K562 (cell line): ENCODE results near the gene FSCN2. TPM values are rescaled to one million over a fixed set of nuclear protein-coding genes. Genes with fewer than 3 reads are reported as not detected.

ENCODE experiments used
- ATAC-seq: fragments of 200-7000 bp; cut with Tn5 transposase; 3 replicates; pipeline ENCODE4 v1.9.1; 2020; ENCODE audit warnings: moderate library complexity
- BruUV-seq: library from RNA; stranded (reverse); fragments of 400-500 nt; replicated peaks from 2 replicates; lab custom pipeline; 2021; lab: Mats Ljungman, UMichigan
- CTCF ChIA-PET: fragments of 300-600 bp; formaldehyde crosslinking; extraction: SDS; loops from one replicate; lab custom pipeline; 2021; ENCODE audit warnings: low intra/inter-chr PET ratio; lab: Yijun Ruan, JAX
- POLR2A ChIA-PET: fragments of 300-600, 350-650 bp; sonication (Branson Sonifier 250); formaldehyde crosslinking; extraction: SDS; loops from one replicate; lab custom pipeline; 2021; ENCODE audit warnings: antibody characterized with exemption, inconsistent platforms; lab: Yijun Ruan, JAX
- DNase-seq, 4 experiments: peaks; one replicate each; pipeline versions ENCODE4 v3.0.0 to v3.0.0-alpha.2; 2011 to 2018; ENCODE audit warnings: low spot score in 3 of 4, mixed read lengths in 3 of 4; ENCODE audit errors: extremely low read depth in 1 of 4
- FAIRE-seq: peaks from 2 replicates; lab custom pipeline; 2011; peaks lifted over from hg19 to GRCh38; lab: Jason Lieb, UNC
- H2AFZ ChIP-seq: 2 replicates; pipeline ENCODE4 v1.6.0; 2011; ENCODE audit warnings: low read depth, low read length, control low read depth, inconsistent platforms
- H3K27ac ChIP-seq: fragments of 200-600 bp; 3 replicates; pipeline ENCODE4 v1.8.0; 2011; ENCODE audit warnings: low read depth, mild to moderate bottlenecking, control low read depth, inconsistent platforms, low read length, moderate library complexity, mixed read lengths; ENCODE audit errors: extremely low read depth
- H3K27me3 ChIP-seq, 2 experiments: fragments of 300-600 bp in 1 of 2; 2 replicates in 1 of 2; 3 replicates in 1 of 2; pipeline versions ENCODE4 v1.6.0 to v1.8.0; 2011; ENCODE audit warnings: inconsistent platforms in 2 of 2, low read length in 2 of 2, mild to moderate bottlenecking in 1 of 2, mixed read lengths in 1 of 2, moderate library complexity in 1 of 2; ENCODE audit not compliant: control insufficient read depth in 2 of 2, insufficient read depth in 2 of 2
- H3K36me3 ChIP-seq: fragments of 300-600 bp; 3 replicates; pipeline ENCODE4 v1.8.0; 2011; ENCODE audit warnings: mild to moderate bottlenecking, low read length, inconsistent platforms; ENCODE audit not compliant: control insufficient read depth, insufficient read depth
- H3K4me1 ChIP-seq, 2 experiments: fragments of 200-600 bp in 1 of 2; replicated peaks in 1 of 2; 2 replicates in 1 of 2; 3 replicates in 1 of 2; pipeline versions ENCODE4 v1.5.1 to v1.8.0; 2011; ENCODE audit warnings: inconsistent platforms in 2 of 2, low read length in 2 of 2, mild to moderate bottlenecking in 1 of 2, mixed read lengths in 1 of 2, moderate library complexity in 1 of 2; ENCODE audit not compliant: control insufficient read depth in 2 of 2, insufficient read depth in 2 of 2
- H3K4me2 ChIP-seq: 2 replicates; pipeline ENCODE4 v1.6.1; 2011; ENCODE audit warnings: low read length, control low read depth, inconsistent platforms, mixed read lengths; ENCODE audit not compliant: insufficient read depth
- H3K4me3 ChIP-seq: fragments of 200-600 bp; sonication (generic), shearing (Covaris generic); 2 replicates; pipeline ENCODE4 v1.5.1; 2016; ENCODE audit warnings: control low read depth, inconsistent platforms
- H3K79me2 ChIP-seq: fragments of 200-600 bp; 3 replicates; pipeline ENCODE4 v1.8.0; 2011; ENCODE audit warnings: low read length, inconsistent platforms; ENCODE audit not compliant: control insufficient read depth, insufficient read depth
- H3K9ac ChIP-seq, 2 experiments: 2 replicates each; pipeline versions ENCODE4 v1.6.0 to v1.6.1; 2011; ENCODE audit warnings: low read depth in 2 of 2, low read length in 2 of 2, control low read depth in 1 of 2, inconsistent platforms in 1 of 2, mild to moderate bottlenecking in 1 of 2, mixed read lengths in 1 of 2; ENCODE audit not compliant: insufficient read depth in 1 of 2
- H3K9me1 ChIP-seq: one replicate; pipeline ENCODE4 v1.6.0; 2011; ENCODE audit warnings: inconsistent platforms, mild to moderate bottlenecking, low read length, moderate library complexity; ENCODE audit not compliant: control insufficient read depth, insufficient read depth
- H3K9me3 ChIP-seq: replicated peaks from 2 replicates; pipeline ENCODE4 v1.5.1; 2011; ENCODE audit warnings: low read depth, low read length, inconsistent platforms; ENCODE audit not compliant: control insufficient read depth, insufficient read depth
- H4K20me1 ChIP-seq: replicated peaks from 2 replicates; pipeline ENCODE4 v1.6.1; 2011; ENCODE audit warnings: low read length, inconsistent platforms, mixed read lengths; ENCODE audit not compliant: control insufficient read depth, insufficient read depth
- POLR2G ChIP-seq: fragments of 200-400 bp; formaldehyde crosslinking; IDR thresholded peaks from 2 replicates; pipeline ENCODE4 v1.6.1; 2017; ENCODE audit warnings: low read depth, mild to moderate bottlenecking, antibody characterized with exemption, low read length, moderate library complexity
- TGIF2 ChIP-seq: sonication (generic); formaldehyde crosslinking; IDR thresholded peaks from 2 replicates; pipeline ENCODE4 v1.8.1; 2022; ENCODE audit warnings: mild to moderate bottlenecking, missing genetic modification reagents, moderate library complexity
- ZNF316 ChIP-seq: fragments of 450-650 bp; IDR thresholded peaks from 2 replicates; pipeline ENCODE4 v1.6.1; 2016
- ZNF384 ChIP-seq: IDR thresholded peaks from 2 replicates; pipeline ENCODE4 v1.6.1; 2012; ENCODE audit warnings: low read depth, low read length, improper control_type of control experiment
- ZNF408 ChIP-seq: fragments of 250-450 bp; sonication (Bioruptor Pico); IDR thresholded peaks from 2 replicates; pipeline ENCODE4 v1.4.0; 2020; ENCODE audit warnings: low read depth, mild to moderate bottlenecking, moderate library complexity
- WGBS: fragments of 100-300 bp; shearing (Covaris generic); methylation state at CpG from one replicate; pipeline ENCODE4 v1.1.6; 2016; ENCODE audit warnings: low coverage, mixed read lengths; ENCODE audit not compliant: insufficient coverage; ENCODE audit errors: missing lambda C conversion rate; 5-methylcytosine and 5-hydroxymethylcytosine counted together
- in situ Hi-C: fragments of 300-500 bp; cut with MboI; formaldehyde crosslinking; loops from 4 replicates; pipeline ENCODE4 v1.15.0; 2018; ENCODE audit warnings: inconsistent platforms, mixed read lengths
- intact Hi-C: fragments of 100-400 bp; cut with micrococcal nuclease; formaldehyde crosslinking; loops from 2 replicates; pipeline ENCODE4 v1.14.2; 2022
- polyA plus RNA-seq, 8 experiments: library from polyadenylated mRNA; depleted of rRNA in 4 of 8; stranded (reverse) in 5 of 8; unstranded in 3 of 8; fragments of >200 nt; fragmentation: Nextera tagmentation in 2 of 8; fragmentation: Illumina TruSeq in 1 of 8; extraction: Ambion mirVana in 2 of 8; extraction: Trizol in 1 of 8; gene quantifications; 2 replicates each; pipeline versions ENCODE4 v1.2.1 to v1.2.3, GENCODE V29; 2011 to 2014; ENCODE audit warnings: inconsistent platforms in 1 of 8, missing spikeins in 1 of 8
- total RNA-seq, 7 experiments: library from RNA; depleted of rRNA in 6 of 7; stranded (reverse); fragments of >200 nt in 6 of 7; fragmentation: Illumina TruSeq in 2 of 7; extraction: Trizol in 2 of 7; gene quantifications; 2 replicates each; pipeline versions ENCODE4 v1.2.1 to v1.2.3, GENCODE V29; 2011 to 2021; ENCODE audit warnings: low replicate concordance in 1 of 7

The FSCN2 gene
- total and polyA plus RNA-seq, 9 of the 15 experiments (the other 6 are each of a cell fraction or from before 2014, with no cell fraction given), result 0.08 TPM; not detected in 8

DNA sequence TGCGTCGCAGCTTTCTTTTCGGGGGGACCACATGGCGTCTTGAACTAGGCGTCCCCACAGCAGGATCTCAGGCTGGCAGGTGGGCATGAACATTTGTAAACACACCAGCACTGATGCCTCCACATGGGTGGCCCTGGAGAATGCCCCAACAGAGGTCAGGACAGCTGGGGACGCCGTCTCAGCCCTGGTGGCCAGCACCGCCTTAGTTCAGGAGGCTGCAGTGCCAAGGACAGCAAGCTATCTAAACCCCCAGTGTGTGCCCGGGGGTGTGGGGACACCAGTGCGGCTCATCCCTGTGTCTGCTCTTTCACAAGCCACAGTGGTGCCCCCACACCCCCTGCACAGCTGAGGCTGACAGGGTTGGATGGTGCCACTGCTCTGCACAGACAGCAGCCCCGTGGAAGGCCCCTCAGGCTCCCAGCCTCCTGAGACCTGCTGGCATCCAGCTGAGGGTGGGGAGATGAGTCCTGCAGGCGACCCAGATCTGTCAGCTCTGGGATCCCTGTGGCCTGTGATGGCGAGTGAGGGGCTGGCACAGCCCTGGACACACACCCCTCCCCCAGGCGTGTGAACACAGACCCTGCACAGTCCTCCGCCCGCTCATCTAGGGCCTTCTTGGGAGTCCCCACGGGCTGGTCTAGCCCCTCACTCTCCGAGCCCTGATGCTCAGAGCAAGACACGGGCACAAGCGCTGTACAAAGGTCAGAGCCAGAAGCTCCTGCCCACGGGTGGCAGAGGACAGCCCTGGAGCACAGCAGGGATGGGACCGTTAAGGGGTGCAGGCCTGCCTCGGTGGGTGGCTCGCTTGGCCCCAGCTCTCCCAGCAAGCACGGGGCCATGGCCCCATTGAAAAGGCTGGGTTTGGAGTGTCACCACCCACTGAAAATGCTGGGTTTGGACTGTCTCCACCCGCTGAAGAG, 10.7 kb downstream of the FSCN2 start:
- FAIRE-seq, result no peak
- DNase-seq, result no peak
- CTCF ChIA-PET, result interaction anchor here (1.9 kb wide), 1 partner anchor 286 kb away, joined by 11 read pairs; no protein-coding TSS in a partner anchor
- ATAC-seq, result no peak
- no peak for TF ChIP-seq ZNF408 (CRISPR knock-in tag)
- TF ChIP-seq POLR2G, result peak; percentile 29; the same call in 1 of the 2 replicates
- TF ChIP-seq ZNF384, result no peak
- TF ChIP-seq ZNF316, result no peak
- TF ChIP-seq TGIF2 (CRISPR knock-in tag), result no peak
- H3K9me3 ChIP-seq, result no peaks in the 10 kb centered on the region
- peak overlapping the region in 1 of 2 experiments; percentile 66; a peak in 2 of 4 replicates for H3K9ac ChIP-seq
- H3K27me3 ChIP-seq, result no peaks in the 10 kb centered on the region
- intact Hi-C loops, result no loop called here
- H3K36me3 ChIP-seq, result peaks cover 42% of the 10 kb centered on the region; the same call in 2 of the 3 replicates
- POLR2A ChIA-PET, result interaction anchor here (0.5 to 4.0 kb wide), 4 partner anchors 10 to 1907 kb away, joined by 3 to 26 read pairs (median 6); partner anchors contain the start of gene FAAP100
- H2AFZ ChIP-seq, result no peak overlapping the region
- H3K4me1 ChIP-seq, result peaks cover 0 to 60% of the 10 kb centered on the region in 2 experiments; a peak in 2 of 5 replicates
- no peak overlapping the region for H3K4me2 ChIP-seq
- no TSS peak for BruUV-seq
- peaks cover 13% of the 10 kb centered on the region; the same call in 1 of the 2 replicates for H4K20me1 ChIP-seq
- H3K4me3 ChIP-seq, result no peak overlapping the region
- H3K27ac ChIP-seq, result no peak overlapping the region
- in situ Hi-C loops, result no loop called here
- H3K79me2 ChIP-seq, result no peaks in the 10 kb centered on the region
- peaks cover 4% of the 10 kb centered on the region for H3K9me1 ChIP-seq
- whole genome bisulfite sequencing, result 86% methylated on average over 23 of the region's 26 CpGs
